Islet of Langerhans (tissue), 1 donor: ENCODE data around the gene RSPRY1.

ENCODE experiments used
- FAIRE-seq: peaks from one replicate; lab custom pipeline; 2011; peaks lifted over from hg19 to GRCh38; lab: Jason Lieb, UNC

RSPRY1 gene

DNA sequence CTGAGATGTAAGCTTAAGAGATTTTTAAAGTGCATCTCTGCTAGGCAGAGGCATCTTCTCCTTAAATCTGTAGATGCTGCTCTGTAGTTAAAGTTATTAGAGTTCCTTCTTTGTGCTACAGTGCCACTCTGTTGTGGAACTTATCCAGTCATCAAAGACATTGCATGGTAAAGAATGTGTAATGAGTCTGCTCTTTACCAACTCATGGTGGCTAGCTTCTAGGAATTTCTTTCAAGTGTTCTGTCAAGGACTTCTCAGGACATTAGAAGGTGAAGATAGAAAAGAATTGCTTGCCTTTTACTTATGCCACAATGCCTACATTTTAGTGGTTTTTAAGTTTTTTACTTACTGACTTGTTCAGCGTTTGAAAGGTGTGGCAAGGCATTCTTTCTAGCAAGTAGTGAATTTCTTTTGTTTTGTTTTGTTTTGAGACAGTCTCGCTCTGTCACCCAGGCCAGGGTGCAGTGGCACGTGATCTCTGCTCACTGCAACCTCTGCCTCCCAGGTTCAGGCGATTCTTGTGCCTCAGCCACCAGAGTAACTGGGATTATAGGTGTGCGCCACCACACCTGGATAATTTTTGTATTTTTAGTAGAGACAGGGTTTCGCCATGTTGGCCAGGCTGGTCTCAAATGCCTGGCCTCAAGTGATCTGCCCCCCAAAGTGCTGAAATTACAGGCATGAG, 38.7 kb downstream of the RSPRY1 start:
- no peak for FAIRE-seq

DNA sequence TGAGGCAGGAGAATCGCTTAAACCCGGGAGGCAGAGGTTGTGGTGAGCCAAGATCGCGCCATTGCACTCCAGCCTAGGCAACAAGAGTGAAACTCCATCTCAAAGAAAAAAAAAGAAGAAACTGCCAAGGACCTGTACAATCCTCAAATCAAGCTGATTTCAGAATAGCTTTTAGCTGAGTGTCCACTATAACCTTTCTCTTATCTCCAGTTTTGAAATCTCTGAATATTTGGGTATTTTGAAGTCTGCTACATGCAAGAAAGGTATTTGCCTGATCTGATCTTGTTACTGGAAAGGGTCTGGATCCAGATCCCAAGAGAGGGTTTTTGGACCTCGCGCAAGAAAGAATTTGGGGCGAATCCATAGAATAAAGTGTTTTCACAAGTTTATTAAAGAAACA, 39.8 kb downstream of the RSPRY1 start:
- no peak for FAIRE-seq

DNA sequence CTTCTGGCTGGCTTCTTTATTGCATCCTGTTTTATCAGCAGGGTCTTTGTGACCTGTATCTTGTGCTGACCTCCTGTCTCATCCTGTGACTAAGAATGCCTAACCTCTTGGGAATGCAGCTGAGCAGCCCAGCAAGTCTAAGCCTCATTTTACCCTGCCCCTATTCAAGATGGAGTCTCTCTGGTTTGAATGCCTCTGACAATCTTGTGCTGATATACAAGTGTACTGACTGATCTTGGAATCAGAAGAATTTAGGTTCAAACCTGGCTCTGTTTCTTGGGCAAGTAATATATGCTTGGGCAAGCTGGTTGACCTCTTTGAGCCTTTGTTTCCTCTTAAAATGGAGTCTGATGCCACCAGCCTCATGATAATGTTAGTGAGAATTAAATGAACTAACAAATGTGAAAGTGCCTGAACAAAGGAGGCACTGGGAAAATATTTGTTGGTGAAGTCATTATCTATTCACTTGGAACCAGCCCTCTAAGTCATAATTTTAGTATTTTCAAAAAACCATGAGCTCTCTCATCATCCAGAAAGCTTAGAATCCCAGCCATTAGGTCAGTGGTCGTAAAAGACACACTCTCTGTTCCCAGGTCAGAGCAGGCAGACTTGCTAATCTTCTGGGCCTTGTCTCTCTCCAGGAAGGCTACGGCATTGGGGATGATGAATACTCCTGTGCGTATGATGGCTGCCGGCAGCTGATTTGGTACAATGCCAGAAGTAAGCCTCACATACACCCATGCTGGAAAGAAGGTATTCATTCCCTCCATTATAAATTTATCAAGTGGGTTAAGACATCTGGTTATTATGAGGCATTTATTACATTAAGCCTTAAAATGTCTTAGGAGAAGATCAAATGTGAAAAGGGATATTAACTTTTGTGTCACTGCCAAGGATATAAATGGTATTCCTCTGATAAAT, 40.8 kb downstream of the RSPRY1 start:
- FAIRE-seq, result no peak

DNA sequence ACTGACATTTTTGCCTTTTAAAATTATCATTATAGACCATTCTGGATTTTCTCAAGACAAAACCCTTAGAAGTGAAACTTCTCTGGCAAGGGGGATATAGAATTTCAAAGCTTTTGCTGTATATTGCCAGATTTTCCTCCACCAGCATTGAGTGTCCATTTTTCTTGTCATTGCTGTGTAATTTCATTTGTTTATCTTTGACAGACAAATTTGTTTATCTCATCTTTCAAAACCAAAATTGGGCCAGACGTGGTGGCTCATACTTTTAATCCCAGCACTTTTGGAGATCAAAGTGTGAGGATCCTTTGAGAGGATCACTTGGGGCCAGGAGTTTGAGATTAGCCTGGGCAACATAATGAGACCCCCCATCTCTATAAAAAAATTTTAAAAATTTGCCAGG, 43.0 kb downstream of the RSPRY1 start:
- FAIRE-seq, result no peak

DNA sequence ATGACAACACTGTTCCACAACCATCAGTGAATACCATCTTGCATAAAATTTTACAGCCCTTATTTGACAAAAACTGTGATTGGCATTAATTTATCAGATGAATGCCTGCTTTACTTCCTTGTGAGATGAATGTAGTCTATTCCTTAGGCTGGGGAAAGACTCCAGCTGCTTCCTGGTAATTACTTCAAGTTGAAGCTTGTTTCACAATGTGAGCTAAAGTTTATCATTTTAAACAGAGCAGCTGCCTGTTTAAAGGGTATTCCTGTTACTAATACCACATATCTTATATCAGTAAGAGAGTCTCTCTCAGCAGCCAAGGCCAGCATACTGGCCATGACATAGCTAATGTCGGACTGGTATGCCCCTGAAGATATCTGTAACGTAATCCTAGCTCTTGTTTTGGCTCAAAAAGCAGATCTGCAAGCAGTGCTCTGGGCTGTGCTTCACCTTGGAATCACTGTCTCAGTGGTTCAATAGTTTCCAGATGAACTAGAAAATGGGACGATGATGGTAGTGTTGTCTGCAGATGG, 45.8 kb downstream of the RSPRY1 start:
- FAIRE-seq, result no peak

DNA sequence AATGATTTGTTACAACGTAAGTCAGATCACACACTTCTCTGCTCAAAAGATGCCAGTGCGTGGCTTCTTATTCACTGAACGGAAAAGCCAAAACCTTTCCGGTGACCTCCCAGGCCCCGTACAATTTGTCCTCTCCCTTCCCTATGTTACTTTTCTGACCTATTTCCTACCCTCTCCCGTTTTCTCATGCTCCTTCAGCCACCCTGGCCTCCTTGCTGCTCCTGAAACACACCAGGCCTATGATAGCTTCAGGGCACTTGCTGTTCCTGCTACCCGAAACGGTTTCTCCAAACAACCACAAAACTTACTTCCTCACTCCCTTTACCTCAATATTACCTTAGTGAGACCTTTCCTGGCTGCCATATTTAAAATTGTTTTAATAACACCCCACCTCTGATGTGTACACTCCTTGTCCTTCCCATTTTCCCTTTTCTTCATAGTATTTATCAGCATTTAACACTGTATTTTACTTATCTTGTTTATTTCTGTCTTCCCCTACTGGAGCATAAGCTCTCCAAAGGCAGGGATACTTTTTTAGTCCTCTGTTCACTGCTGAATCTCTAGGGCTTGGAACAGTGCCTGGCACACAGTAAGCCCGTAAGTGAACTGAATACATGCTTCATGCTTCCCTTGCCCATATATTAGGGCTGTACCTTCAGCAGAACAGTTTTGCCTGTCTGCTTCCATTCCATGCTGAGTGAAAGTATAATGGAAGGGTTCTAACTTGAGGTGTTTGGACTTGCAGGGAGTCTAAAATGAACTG, 48.0 kb downstream of the RSPRY1 start:
- FAIRE-seq, result no peak

DNA sequence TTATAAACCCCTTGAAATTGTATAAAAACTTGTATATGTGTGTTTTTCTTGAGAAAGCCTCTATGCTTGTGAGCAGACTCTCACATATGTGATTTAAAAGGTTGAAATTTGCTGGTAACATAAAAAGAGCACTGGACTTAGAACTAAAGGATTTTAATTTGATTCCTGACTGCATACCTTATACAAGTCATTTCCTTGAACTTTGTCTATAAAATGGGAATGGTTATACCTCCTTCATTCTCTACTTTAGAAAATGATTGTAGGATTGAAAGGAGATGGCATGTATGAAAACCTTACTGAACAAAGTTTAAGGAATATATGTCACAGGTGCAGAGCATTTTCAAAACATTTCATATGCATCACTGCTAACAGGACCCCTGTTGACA, 48.6 kb downstream of the RSPRY1 start:
- FAIRE-seq, result no peak

DNA sequence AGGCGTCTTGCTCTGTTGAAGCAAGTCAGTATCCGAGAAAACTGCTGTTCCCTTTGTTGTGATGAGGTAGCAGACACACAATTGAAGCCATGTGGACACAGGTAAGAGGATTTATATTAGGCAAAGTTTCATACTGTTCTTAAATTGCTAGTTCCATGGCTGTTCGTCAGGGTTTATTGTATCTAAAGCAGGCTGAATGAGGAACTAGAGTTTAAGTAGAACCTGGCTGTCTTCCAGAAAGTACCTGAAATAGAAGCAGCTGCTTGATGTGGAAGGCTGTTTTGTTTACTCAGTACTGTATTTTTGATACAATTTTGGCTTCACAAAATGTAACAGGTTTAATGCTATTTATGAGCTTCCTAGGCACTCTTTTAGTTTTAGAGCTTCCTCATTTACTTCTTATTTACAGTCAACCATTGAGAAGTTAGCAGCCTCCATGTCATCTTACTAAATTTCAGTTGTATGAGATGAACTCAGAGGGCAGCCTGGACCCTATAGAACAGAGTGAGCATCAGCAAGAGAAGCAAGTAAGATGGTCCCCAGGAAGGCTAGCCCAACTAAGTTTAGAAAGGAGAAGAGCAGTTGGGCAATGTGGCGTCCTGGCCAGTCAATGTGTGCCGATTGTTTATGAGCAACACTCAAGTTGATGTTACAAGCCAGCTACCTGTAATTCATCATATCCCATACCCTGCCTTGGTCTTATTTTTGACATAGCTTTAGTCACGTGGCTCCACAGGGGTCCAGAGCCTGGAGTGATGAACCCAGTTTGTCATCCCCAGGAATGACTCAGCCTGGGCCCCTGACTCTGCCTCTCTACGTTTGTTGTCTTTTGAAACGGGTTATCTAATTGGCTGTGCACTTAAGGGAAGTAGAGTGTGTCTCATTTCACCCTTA, 49.2 kb downstream of the RSPRY1 start:
- peak; percentile 78 for FAIRE-seq

DNA sequence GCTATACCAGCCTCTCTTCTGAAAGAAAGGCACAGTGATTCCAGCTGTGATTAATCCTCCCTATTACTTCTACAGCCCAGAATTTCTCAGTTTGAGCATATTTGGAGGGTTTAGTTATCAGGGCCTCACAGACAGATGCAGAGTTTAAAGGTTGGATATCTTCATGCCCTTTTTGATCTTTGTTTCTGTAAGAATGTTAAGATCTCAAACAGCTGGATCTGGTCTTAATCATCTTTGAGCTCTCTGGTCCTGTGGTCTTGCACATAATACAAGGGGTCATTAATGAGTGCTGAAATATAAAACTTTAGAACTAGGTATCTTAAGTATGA, 49.9 kb downstream of the RSPRY1 start:
- no peak for FAIRE-seq

DNA sequence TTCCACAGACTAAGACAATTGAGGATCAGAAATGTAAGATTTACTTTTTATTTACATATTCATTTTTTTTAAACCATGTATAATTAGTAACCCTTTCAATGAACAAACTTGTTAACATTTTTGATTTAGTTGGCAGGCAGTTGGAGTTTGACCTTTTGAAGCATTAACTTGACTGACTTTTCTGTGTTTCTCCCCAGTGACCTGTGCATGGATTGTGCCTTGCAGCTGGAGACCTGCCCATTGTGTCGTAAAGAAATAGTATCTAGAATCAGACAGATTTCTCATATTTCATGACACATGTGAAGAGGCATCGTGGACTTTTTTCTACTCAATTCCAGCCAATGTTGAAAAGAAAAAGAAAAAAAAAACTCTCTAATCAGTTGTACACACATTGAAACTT, 52.6 kb downstream of the RSPRY1 start:
- no peak for FAIRE-seq

DNA sequence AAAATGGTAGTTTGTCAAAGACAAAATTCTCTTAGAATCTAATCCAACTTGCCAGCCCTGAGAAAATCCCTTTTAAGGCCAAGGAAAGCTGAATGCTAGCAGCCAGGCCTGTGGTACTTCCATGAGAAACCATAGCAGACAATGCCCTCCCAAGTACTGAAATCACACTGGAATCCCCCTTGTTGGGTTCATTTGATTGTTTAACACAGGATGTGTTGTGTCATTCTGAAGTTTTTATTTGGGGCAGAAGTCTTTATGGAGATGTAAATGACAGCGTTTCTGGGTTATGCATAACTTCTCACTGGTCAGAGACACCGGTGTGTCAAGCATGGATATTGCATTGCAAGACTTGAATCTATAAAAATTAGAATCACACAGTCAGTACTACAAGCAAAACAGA, 53.0 kb downstream of the RSPRY1 start:
- no peak for FAIRE-seq

DNA sequence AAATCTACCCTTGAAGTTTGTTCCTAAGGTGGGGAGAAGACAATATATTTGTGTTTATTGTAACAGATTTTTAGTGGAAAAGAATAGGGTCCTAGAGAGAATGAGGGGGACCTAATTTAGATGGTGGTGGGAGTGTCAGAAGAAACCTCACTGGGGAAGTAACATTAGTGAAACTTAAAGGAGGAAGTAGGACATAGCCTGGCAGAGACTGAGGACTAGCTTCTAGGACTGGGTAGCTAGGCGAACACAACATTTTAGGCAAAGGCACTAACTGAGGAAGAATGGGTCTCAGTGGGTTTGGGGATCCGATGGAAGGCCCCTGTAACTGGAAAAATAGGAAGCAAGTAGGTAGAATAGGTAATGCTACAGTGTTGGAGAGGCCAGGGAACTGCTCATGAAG, 54.7 kb downstream of the RSPRY1 start:
- no peak for FAIRE-seq

DNA sequence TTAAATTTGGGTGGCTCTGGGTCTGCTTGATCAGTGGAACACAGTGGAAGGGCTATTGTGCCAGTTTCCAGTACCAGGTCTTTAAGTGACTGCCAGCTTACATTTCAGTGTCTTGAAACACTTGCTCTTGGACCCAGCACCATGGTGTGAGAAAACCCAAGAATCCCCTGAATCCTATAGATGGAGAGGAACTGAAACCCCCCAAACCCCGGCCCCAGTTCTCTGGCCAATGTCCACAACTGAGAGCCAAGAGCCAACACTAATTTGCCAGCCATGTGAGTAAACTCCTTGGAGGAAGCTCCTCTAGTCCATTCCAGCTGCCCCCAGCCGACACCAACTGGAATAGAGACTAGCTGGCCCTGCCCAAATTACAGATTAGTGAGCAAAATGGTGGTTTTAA, 56.5 kb downstream of the RSPRY1 start:
- no peak for FAIRE-seq

DNA sequence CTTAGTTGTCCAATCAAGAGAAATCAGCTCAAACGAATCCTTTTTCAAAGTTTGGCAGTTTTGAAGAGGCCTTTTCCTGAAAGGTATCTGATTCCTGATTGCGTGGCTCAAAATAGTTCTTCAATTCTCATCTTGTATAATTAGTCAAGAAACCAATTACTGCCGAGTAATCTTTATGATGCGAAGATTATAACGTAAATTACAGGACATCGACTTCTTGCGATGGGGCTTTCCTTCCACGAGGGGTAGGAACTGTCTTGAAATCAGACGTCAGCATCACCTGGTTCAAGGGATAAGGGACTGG, 58.3 kb downstream of the RSPRY1 start:
- FAIRE-seq, result peak; percentile 75

DNA sequence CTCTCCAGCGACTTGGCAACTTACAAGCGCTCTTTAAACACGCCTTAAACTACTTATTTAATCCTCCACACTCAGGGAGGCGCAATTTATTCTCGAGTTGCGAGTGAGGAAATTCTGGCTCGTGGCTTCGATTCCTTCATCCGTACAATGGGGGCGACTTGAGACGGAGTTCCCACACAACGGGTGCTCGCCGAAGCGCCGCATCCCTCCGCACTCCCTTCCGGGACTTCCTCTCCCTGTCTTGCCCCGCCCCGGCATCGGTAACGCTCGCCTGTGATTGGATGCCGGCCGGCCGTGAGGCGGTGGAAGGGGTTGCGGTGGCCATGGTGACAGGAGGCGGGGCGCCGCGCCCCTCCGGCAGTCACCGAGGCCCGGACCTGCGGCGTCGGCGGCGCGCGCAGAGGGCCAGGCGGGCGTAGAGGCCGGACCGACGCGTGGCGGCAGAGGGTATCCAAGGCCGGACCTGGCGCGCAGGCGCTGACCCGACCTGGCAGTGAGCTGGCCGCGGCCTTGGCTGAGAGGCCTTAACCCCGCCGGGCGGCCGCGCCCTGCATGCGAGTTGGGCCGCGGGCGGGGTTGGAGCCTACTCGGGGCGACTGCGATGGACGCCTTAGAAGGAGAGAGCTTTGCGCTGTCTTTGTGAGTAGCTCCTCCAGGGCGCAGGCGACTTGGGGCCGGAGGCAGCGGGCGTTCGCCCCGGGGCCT, 58.8 kb downstream of the RSPRY1 start, which contains the start of gene ARL2BP:
Gene ARL2BP (plus strand): TSS at position 493 of the 705 bp plus-strand sequence. CDS start 109 bp downstream, at position 602.
- FAIRE-seq, result no peak

DNA sequence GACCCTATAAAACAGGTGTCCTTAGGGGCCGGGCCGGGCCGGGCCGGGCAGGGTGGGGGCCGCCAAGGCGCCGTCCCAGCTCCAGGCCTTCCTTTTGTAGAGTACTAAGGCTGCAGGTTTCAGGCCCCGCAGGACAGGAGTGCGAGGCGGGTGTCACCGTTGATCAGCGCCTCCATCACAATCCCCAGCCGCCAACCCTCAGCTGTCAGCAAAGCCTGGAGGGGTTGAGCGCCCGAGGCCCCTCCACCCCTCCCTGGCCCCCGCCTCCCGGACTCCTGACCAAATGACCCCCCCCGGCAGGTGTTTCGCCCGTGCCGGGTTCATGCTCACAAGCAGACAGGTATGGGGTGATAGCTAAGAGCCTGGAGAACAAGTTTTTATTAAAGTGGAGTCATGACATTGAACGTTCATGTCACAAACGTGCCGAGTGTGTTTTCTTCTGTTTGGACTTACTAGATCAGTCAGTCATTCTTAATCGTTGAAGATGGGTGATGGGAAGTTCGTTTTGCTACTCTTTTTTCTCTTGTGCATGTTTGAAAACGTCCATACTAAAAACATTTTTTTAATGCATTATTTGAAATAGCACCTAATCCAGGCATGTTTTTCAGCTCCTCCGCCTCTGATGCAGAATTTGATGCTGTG, 59.5 kb downstream of the RSPRY1 start:
- no peak for FAIRE-seq

DNA sequence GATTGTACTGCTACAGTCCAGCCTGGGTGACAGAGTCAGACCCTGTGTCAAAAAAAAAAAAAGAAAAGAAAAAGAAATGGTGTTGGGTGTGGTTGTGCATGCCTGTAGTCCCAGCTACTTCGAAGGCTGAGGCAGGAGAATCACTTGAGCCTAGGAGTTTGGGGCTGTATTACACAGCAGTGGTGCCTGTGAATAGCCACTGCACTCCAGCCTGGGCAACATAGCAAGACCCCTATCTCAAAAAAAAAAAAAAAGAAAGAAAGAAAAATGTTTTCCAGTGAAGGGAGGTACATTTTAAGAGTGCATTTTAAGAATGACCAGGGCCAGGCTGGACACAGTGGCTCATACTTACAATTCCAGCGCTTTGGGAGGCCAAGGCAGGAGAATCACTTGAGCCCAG, 65.2 kb downstream of the RSPRY1 start:
- no peak for FAIRE-seq

DNA sequence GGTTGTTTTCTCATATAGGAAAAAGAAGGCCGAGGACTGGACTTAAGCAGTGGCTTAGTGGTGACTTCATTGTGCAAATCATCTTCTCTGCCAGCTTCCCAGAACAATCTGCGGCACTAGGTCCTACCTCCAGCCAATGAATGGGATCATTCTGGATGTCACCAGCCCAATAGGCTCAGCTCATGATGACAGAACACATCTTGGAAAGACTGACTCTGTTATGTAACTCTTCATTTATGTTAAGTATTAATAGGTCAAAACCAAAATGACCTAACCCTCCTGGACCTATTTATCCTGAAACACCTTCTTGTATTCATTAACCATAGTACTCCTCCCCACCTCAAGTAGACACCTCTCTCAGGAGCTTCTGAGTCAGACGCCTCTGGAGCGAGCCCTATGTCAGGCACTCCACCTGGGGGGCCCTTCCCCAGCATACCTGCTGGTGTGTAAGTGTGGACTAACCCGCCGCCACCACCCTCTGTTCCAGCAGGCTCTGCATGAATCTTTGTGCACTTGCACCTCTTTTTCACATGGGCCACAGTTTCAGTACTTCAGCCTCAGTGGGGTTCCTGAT, 66.1 kb downstream of the RSPRY1 start:
- FAIRE-seq, result no peak

DNA sequence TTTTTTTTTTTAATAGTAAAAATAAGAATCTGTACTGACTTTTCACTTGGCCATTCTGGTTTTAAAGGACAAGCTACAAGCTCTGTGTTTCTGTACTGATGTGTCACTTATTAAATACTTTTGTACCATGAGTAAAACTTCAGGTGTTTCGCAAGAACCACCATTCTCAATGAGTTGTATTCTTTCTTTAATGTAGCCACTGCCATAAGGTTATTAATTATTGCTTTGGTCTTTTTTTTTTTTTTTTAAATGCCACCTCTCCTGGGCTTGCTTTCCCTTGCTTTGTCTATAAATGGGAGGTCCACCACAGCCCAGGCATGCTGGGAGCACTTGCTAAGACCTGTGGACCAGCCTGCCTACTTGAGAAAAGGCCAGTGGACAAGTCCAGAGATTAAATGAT, 67.3 kb downstream of the RSPRY1 start:
- no peak for FAIRE-seq

DNA sequence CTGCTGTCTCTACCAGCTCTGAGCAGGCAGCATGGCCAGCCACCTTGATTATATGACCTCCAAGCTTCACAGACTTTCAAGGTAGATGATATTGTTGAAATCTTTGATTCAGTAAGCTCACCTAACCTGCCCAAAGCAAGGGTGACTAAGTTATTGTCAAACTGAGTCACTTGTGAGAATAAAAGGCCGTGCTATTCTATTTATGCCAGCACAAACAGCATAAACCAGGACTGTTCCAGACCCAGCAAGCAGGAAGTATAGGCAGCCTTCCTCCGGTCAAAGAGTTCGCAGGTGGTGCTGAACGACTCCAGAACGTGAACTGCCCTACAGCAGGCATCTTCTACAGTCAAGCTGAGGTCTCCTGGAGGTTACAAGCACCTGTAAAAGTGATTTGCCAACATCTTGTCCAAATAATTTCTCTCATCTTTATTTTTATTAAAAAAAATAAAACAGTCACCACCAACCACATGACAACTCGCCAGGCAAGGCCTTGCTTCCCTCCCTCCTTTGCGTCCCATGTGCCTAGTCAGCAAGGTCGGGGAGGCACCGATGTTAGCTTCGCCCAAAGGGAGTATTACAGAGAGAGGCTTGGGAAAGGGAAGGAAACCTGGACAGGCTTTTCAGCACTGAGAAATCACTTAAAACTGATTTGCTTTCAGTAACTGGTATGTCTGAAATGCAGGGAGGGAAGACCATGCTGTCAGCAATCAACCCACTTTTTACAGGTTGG, 69.7 kb downstream of the RSPRY1 start:
- FAIRE-seq, result no peak
